Measurements from ENCODE around the gene NFATC2.

- TF ChIP-seq ZNF239 (tag by site-specific recombination; IDR thresholded peaks at IDR 0.05) = no peak
- TF ChIP-seq ZBTB44 (tag by site-specific recombination; IDR thresholded peaks at IDR 0.05) = no peak
- no peak for TF ChIP-seq GLI2 (tag by site-specific recombination; IDR thresholded peaks at IDR 0.05; ENCODE audit: borderline replicate concordance, low read depth)
- TF ChIP-seq ZNF785 (tag by site-specific recombination; IDR thresholded peaks at IDR 0.05) = no peak
- TF ChIP-seq CTCF (tag by site-specific recombination; IDR thresholded peaks at IDR 0.05) = no peak
- no peak for TF ChIP-seq ZNF24 (tag by site-specific recombination; IDR thresholded peaks at IDR 0.05)
- no peak for TF ChIP-seq ZXDB (tag by site-specific recombination; IDR thresholded peaks at IDR 0.05)
- TF ChIP-seq SCRT2 (tag by site-specific recombination; IDR thresholded peaks at IDR 0.05) = no peak
- TF ChIP-seq ZNF558 (tag by site-specific recombination; IDR thresholded peaks at IDR 0.05) = no peak
- no peak for TF ChIP-seq ZNF398 (tag by site-specific recombination; IDR thresholded peaks at IDR 0.05)
- no peak for TF ChIP-seq PATZ1 (tag by site-specific recombination; IDR thresholded peaks at IDR 0.05)
- no peak for TF ChIP-seq OVOL3 (tag by site-specific recombination; IDR thresholded peaks at IDR 0.05)
- no peak for TF ChIP-seq ZNF513 (tag by site-specific recombination; IDR thresholded peaks at IDR 0.05)
- TF ChIP-seq ZNF23 (tag by site-specific recombination; IDR thresholded peaks at IDR 0.05; ENCODE audit: borderline replicate concordance) = no peak
These were observed 161.8 kb downstream of the NFATC2 start for GRCh38 chr20:51380401-51381385.

Measured in HEK293 (cell line).